BE2C (cell line): ENCODE results near the gene TMEM132A.

Experiments used
- DNase-seq: peaks from one replicate; pipeline ENCODE4 v3.0.0-alpha.2; 2020
- H3K27me3 ChIP-seq: fragments of 250-450 bp; sonication (Bioruptor Pico); 2 replicates; pipeline ENCODE4 v1.5.1; 2020; ENCODE audit warnings: mild to moderate bottlenecking
- H3K36me3 ChIP-seq: fragments of 250-450 bp; sonication (Bioruptor Pico); 2 replicates; pipeline ENCODE4 v1.5.1; 2020; ENCODE audit warnings: mild to moderate bottlenecking
- H3K4me1 ChIP-seq: fragments of 250-450 bp; sonication (Bioruptor Pico); 2 replicates; pipeline ENCODE4 v1.5.1; 2020
- H3K4me3 ChIP-seq: 2 replicates; pipeline ENCODE4 v1.5.1; 2011; ENCODE audit warnings: low read depth, low read length
- H3K9me3 ChIP-seq: fragments of 250-450 bp; sonication (Bioruptor Pico); 2 replicates; pipeline ENCODE4 v1.5.1; 2020
- CTCF ChIP-seq: IDR thresholded peaks from 2 replicates; pipeline ENCODE4 v1.5.1; 2012; ENCODE audit warnings: mild to moderate bottlenecking, low read depth, low read length

The TMEM132A gene

GRCh38 chr11:60959431-60959830 is 35.2 kb downstream of the TMEM132A start:
- no peak overlapping the region for H3K4me3 ChIP-seq
- H3K9me3 ChIP-seq = no peaks in the 10 kb centered on the region
- no peak for DNase-seq
- TF ChIP-seq CTCF = no peak
- no peaks in the 10 kb centered on the region for H3K27me3 ChIP-seq
- H3K4me1 ChIP-seq = no peaks in the 10 kb centered on the region
- H3K36me3 ChIP-seq = no peaks in the 10 kb centered on the region

DNA sequence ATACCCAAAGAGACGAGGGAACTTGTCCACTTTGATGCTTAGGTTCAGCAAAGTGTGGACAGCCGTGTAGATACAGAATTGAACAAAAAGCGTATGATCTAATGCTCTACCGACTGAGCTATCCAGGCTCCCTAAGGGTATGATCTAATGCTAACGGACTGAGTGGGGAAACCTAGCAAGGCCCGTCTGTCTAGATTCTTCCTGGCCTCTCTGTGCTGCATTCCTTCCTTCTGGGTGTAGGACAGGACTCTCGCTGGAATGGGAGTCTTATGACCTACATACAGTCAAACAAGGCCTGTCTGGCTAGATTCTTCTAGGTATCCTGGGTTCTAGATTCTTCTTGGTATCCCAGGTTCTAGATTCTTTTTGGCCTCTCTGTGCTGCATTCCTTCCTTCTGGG is 36.1 kb downstream of the TMEM132A start:
- no peak for TF ChIP-seq CTCF
- H3K36me3 ChIP-seq = no peaks in the 10 kb centered on the region
- DNase-seq = no peak
- no peaks in the 10 kb centered on the region for H3K9me3 ChIP-seq
- no peaks in the 10 kb centered on the region for H3K4me1 ChIP-seq
- no peaks in the 10 kb centered on the region for H3K27me3 ChIP-seq
- no peak overlapping the region for H3K4me3 ChIP-seq

- Histone ChIP-seq H3K4me1 (no peaks in the 10 kb centered on the region), H3K9me3 (no peaks in the 10 kb centered on the region), H3K27me3 (no peaks in the 10 kb centered on the region), H3K4me3 (no peak overlapping the region), H3K36me3 (no peaks in the 10 kb centered on the region)
- TF ChIP-seq CTCF = no peak
- no peak for DNase-seq
These were observed 40.5 kb downstream of the TMEM132A start for GRCh38 chr11:60964801-60965200.

GRCh38 chr11:60966890-60967289 is 42.6 kb downstream of the TMEM132A start:
- no peaks in the 10 kb centered on the region for H3K9me3 ChIP-seq
- H3K27me3 ChIP-seq = no peaks in the 10 kb centered on the region
- no peaks in the 10 kb centered on the region for H3K36me3 ChIP-seq
- H3K4me1 ChIP-seq = no peaks in the 10 kb centered on the region
- no peak for TF ChIP-seq CTCF
- no peak for DNase-seq
- no peak overlapping the region for H3K4me3 ChIP-seq

DNA sequence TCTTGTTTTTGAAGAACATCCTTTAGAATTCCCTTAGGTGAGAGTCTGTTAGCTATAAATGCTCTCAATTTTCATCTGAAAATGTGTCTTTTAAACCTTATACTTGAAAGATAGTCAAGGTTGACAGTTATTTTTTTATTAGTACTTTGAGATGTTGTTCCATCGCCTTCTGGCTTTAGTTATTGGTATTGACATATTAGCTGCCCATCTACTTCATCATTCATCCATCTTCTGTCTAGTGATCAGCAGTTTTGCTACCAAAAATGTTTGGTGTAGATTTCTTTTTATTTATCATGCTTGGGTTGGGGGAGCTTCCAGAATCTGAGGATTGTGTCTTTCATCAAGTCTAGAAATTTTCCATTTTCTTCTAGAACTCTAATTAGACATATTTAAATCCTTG is 44.0 kb downstream of the TMEM132A start:
- no peak for TF ChIP-seq CTCF
- H3K36me3 ChIP-seq = no peaks in the 10 kb centered on the region
- H3K4me1 ChIP-seq = no peaks in the 10 kb centered on the region
- H3K27me3 ChIP-seq = no peaks in the 10 kb centered on the region
- no peak for DNase-seq
- no peaks in the 10 kb centered on the region for H3K9me3 ChIP-seq
- H3K4me3 ChIP-seq = no peak overlapping the region

DNA sequence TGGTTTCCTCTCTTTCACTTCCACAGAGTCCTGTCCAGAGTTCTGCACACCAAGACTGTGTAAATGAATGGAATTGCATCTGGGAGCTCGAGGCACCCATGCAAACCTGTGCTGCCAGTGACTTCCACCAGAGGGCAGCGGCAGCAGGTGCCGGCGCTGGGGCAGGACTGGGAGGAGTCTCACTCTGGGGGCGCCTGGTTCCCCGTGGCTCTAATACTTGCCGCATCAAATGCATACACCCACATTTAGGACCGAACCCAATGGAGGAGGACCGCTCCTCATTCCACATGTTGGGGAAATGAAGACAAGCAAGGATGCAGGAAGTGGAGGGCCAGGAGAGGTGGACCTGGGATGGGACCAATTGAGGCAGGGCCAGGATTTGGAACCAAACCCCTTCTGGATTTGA is 46.1 kb downstream of the TMEM132A start:
- H3K36me3 ChIP-seq = no peaks in the 10 kb centered on the region
- peak; percentile 70 for TF ChIP-seq CTCF
- no peak overlapping the region for H3K4me3 ChIP-seq
- peak; percentile 50 for DNase-seq
- no peaks in the 10 kb centered on the region for H3K9me3 ChIP-seq
- no peaks in the 10 kb centered on the region for H3K27me3 ChIP-seq
- H3K4me1 ChIP-seq = no peaks in the 10 kb centered on the region
